Heart left ventricle (tissue), 16 donors: Measurements from ENCODE around the gene STEAP3. TPM values are rescaled to one million over a fixed set of nuclear protein-coding genes. Genes with fewer than 3 reads are reported as not detected.

Experiments used
- ATAC-seq, 4 donors: fragments of 200-7000 bp; cut with Tn5 transposase; one replicate each; pipeline ENCODE4 v1.9.1; 2020 to 2022; ENCODE audit warnings: moderate library complexity in 4 of 4, mild to moderate bottlenecking in 3 of 4, moderate number of reproducible peaks in 1 of 4
- DNase-seq, 5 donors: peaks; one replicate each; pipeline ENCODE4 v3.0.0-alpha.2; 2020
- H3K27ac ChIP-seq, 12 donors: fragments of 200-600 bp; sonication (generic) in 4 of 12; one replicate each; pipeline versions ENCODE4 v1.5.0 to v1.8.0; 2016 to 2022; ENCODE audit warnings: mild to moderate bottlenecking in 2 of 12
- H3K27me3 ChIP-seq, 9 donors: fragments of 200-600 bp; sonication (generic) in 2 of 9; one replicate each; pipeline versions ENCODE4 v1.5.1 to v1.8.0; 2016 to 2022; ENCODE audit warnings: mild to moderate bottlenecking in 3 of 9
- H3K36me3 ChIP-seq, 9 donors: fragments of 200-600 bp; sonication (generic) in 2 of 9; one replicate each; pipeline versions ENCODE4 v1.5.0 to v1.8.0; 2018 to 2022; ENCODE audit warnings: mild to moderate bottlenecking in 2 of 9
- H3K4me1 ChIP-seq, 12 donors: fragments of 200-600 bp; sonication (generic) in 4 of 12; one replicate each; pipeline versions ENCODE4 v1.5.0 to v1.8.0; 2016 to 2022; ENCODE audit warnings: mild to moderate bottlenecking in 3 of 12
- H3K4me3 ChIP-seq, 12 donors: fragments of 200-600 bp; sonication (generic) in 4 of 12; one replicate each; pipeline versions ENCODE4 v1.5.0 to v1.8.0; 2017 to 2022; ENCODE audit warnings: mild to moderate bottlenecking in 9 of 12, moderate library complexity in 4 of 12
- H3K9me3 ChIP-seq, 12 donors: fragments of 200-600 bp; sonication (generic) in 4 of 12; one replicate each; pipeline versions ENCODE4 v1.5.0 to v1.8.0; 2016 to 2022; ENCODE audit warnings: mild to moderate bottlenecking in 1 of 12
- CTCF ChIP-seq, 12 donors: fragments of 200-600 bp; sonication (generic) in 4 of 12; IDR thresholded peaks; one replicate each; pipeline versions ENCODE4 v1.5.0 to v1.8.0; 2018 to 2022; ENCODE audit warnings: antibody characterized with exemption in 12 of 12, mild to moderate bottlenecking in 5 of 12
- POLR2A ChIP-seq, 2 donors: fragments of 450-650 bp; IDR thresholded peaks; one replicate each; pipeline ENCODE4 v1.6.1; 2017; ENCODE audit warnings: antibody characterized with exemption in 2 of 2, mild to moderate bottlenecking in 2 of 2, moderate library complexity in 2 of 2
- WGBS, 4 donors: extraction: QIAGEN DNeasy Blood & Tissue Kit in 2 of 4; methylation state at CpG; one replicate each; pipeline versions ENCODE4 v1.1.5 to v1.1.7; 2013 to 2018; 5-methylcytosine and 5-hydroxymethylcytosine counted together
- intact Hi-C, 10 donors: fragments of 100-400 bp; cut with DNase I; formaldehyde crosslinking; loops; one replicate each; pipeline versions ENCODE4 v1.11.1 to v1.14.2; 2022
- polyA plus RNA-seq, 2 donors: library from polyadenylated mRNA; stranded (reverse); fragments of 200-250 nt; gene quantifications; one replicate each; pipeline ENCODE4 v1.2.3, GENCODE V29; 2013
- total RNA-seq, 9 donors: library from RNA; depleted of rRNA in 2 of 9; stranded (reverse); fragments of >200 nt in 2 of 9; fragmentation: NEBNext Ultra II Directional in 3 of 9; extraction: Animal tissue kit (Norgen Biotek cat#: 25700) in 3 of 9; gene quantifications; one replicate each; pipeline versions ENCODE4 v1.1.0 to v1.2.4, GENCODE V29; 2016 to 2023
- donor health status: ischemic (EF 13 %, LVEDD 7.1; RV severe dilation, severe dysfunction).
- donor health status: healthy with polysubstance abuse.
- donor health status: DM: no; HTN: yes; CAD: no.
- donor health status: DM: no; HTN: no; CAD: no.
- donor health status: ischemic (EF 25% LVEDD 6.9; RV normal size, moderate dysfunction).
- donor health status: ischemic (EF 25% LVEDD 5.7; RV mildly dilated, moderate dysfunction).
- donor health status: healthy.
- donor health status: DM: yes; HTN: yes; CAD: no.
- donor health status: ischemic (EF 35%, LVEDD 5.7; RV mildly dilated, moderate dysfunction).
- donor health status: nonischemic (EF 11% LVEDD 7.7; RV severe dilation, severe dysfunction).
- donor health status: DM: yes; HTN: yes; CAD: no.
- donor health status: PGD.
- donor health status: ischemic (EF 29% LVEDD 5.4; RV normal size, mild dysfunction).
- donor health status: nonischemic (EF 23%, LVEDD 6.1; RV moderate dilation, normal function).

The STEAP3 gene
- total and polyA plus RNA-seq, 11 donors, result 4.9 to 38.5 (median 11.1) TPM

GRCh38 chr2:119181791-119182445 is 41.7 kb upstream of the STEAP3 start:
- intact Hi-C loops, result no loop called here
- TF ChIP-seq POLR2A (IDR thresholded peaks at IDR 0.05) (no peak), CTCF (IDR thresholded peaks at IDR 0.05) (no peak)
- 78 to 84% (median 80%) methylated on average over 12 to 13 of the region's 13 CpGs for WGBS, 4 donors
- ATAC-seq (no peak), DNase-seq (no peak)
- H3K27ac ChIP-seq, result no peak overlapping the region
- H3K4me3 ChIP-seq, result no peak overlapping the region
- peaks cover 0 to 4% (median 0%) of the 10 kb centered on the region in 9 donors for H3K27me3 ChIP-seq
- no peaks in the 10 kb centered on the region for H3K36me3 ChIP-seq
- H3K9me3 ChIP-seq, result no peaks in the 10 kb centered on the region
- H3K4me1 ChIP-seq, result peaks cover 0 to 5% (median 0%) of the 10 kb centered on the region in 12 donors

GRCh38 chr2:119184512-119184911 is 39.1 kb upstream of the STEAP3 start:
- no peak for DNase-seq
- H3K9me3 ChIP-seq, result no peaks in the 10 kb centered on the region

GRCh38 chr2:119190321-119191111 is 33.1 kb upstream of the STEAP3 start:
- intact Hi-C loops, result no loop called here
- no peaks in the 10 kb centered on the region for H3K4me1 ChIP-seq
- H3K36me3 ChIP-seq, result no peaks in the 10 kb centered on the region
- H3K27ac ChIP-seq, result no peak overlapping the region
- no peak for TF ChIP-seq POLR2A (IDR thresholded peaks at IDR 0.05)
- TF ChIP-seq CTCF (IDR thresholded peaks at IDR 0.05), result no peak
- no peaks in the 10 kb centered on the region for H3K9me3 ChIP-seq
- no peak for DNase-seq
- no peak for ATAC-seq
- 65 to 75% (median 71%) methylated on average over 8 of the region's 8 CpGs for WGBS, 4 donors
- peaks cover 0 to 18% (median 0%) of the 10 kb centered on the region in 9 donors for H3K27me3 ChIP-seq
- H3K4me3 ChIP-seq, result no peak overlapping the region

More at GRCh38 chr2:119184512-119184911, 39.1 kb upstream of the STEAP3 start:
- intact Hi-C loops, result no loop called here
- H3K4me1 ChIP-seq, result peaks cover 0 to under 1% (median 0%) of the 10 kb centered on the region in 12 donors
- no peak overlapping the region for H3K27ac ChIP-seq
- no peak for TF ChIP-seq POLR2A (IDR thresholded peaks at IDR 0.05)
- no peak for TF ChIP-seq CTCF (IDR thresholded peaks at IDR 0.05)
- H3K36me3 ChIP-seq, result no peaks in the 10 kb centered on the region
- WGBS, 4 donors, result 87 to 92% (median 88%) methylated on average over 7 of the region's 7 CpGs
- peaks cover 0 to 10% (median 0%) of the 10 kb centered on the region in 9 donors for H3K27me3 ChIP-seq
- no peak for ATAC-seq
- no peak overlapping the region for H3K4me3 ChIP-seq

- Histone ChIP-seq H3K36me3 (no peaks in the 10 kb centered on the region), H3K4me1 (peaks cover 0 to 2% (median 0%) of the 10 kb centered on the region in 12 donors), H3K27me3 (peaks cover 0 to 18% (median 0%) of the 10 kb centered on the region in 9 donors), H3K9me3 (no peaks in the 10 kb centered on the region), H3K27ac (no peak overlapping the region), H3K4me3 (no peak overlapping the region)
- WGBS, 4 donors, result 73 to 85% (median 81%) methylated on average over 6 of the region's 6 CpGs
- no peak for TF ChIP-seq POLR2A (IDR thresholded peaks at IDR 0.05)
- no peak for TF ChIP-seq CTCF (IDR thresholded peaks at IDR 0.05)
- intact Hi-C loops, result no loop called here
- no peak for DNase-seq
- ATAC-seq, result no peak
These were observed 30.7 kb upstream of the STEAP3 start for GRCh38 chr2:119192893-119193292.
